Endodermal cell (in vitro differentiated cells): ENCODE data around the gene RDH8. TPM values are rescaled to one million over a fixed set of nuclear protein-coding genes. Genes with fewer than 3 reads are reported as not detected.

ENCODE experiments used
- DNase-seq: peaks from one replicate; pipeline ENCODE4 v3.0.0-alpha.2; 2017
- H3K27ac ChIP-seq: 2 replicates; pipeline ENCODE4 v1.5.1; 2013; ENCODE audit warnings: mild to moderate bottlenecking, low read depth, low read length, moderate library complexity
- H3K27me3 ChIP-seq: 2 replicates; pipeline ENCODE4 v1.6.1; 2013; ENCODE audit warnings: mild to moderate bottlenecking, low read length, moderate library complexity; ENCODE audit not compliant: insufficient read depth, control insufficient read depth, poor library complexity, severe bottlenecking
- H3K36me3 ChIP-seq: 2 replicates; pipeline ENCODE4 v1.7.0; 2013; ENCODE audit warnings: mild to moderate bottlenecking, low read length, moderate library complexity; ENCODE audit not compliant: control insufficient read depth, insufficient read depth
- H3K4me1 ChIP-seq: one replicate; pipeline ENCODE4 v1.7.0; 2013; ENCODE audit warnings: low read length; ENCODE audit not compliant: control insufficient read depth, insufficient read depth
- H3K4me3 ChIP-seq: 2 replicates; pipeline ENCODE4 v1.5.1; 2013; ENCODE audit warnings: mild to moderate bottlenecking, low read length, moderate library complexity
- H3K9ac ChIP-seq: 2 replicates; pipeline ENCODE4 v1.6.1; 2013; ENCODE audit warnings: mild to moderate bottlenecking, low read length, moderate library complexity; ENCODE audit not compliant: poor library complexity, severe bottlenecking; ENCODE audit errors: extremely low read depth
- H3K9me3 ChIP-seq: 2 replicates; pipeline ENCODE4 v1.6.1; 2013; ENCODE audit warnings: mild to moderate bottlenecking, low read length, moderate library complexity; ENCODE audit not compliant: control insufficient read depth
- H3K27ac Mint-ChIP-seq: 2 replicates; pipeline ENCODE4 v1.8.0; 2020; ENCODE audit warnings: mixed read lengths
- H3K27me3 Mint-ChIP-seq: 2 replicates; pipeline ENCODE4 v1.8.0; 2021; ENCODE audit warnings: mild to moderate bottlenecking, mixed read lengths; ENCODE audit not compliant: insufficient read depth
- H3K36me3 Mint-ChIP-seq: 2 replicates; pipeline ENCODE4 v1.8.0; 2020; ENCODE audit warnings: low read depth, mixed read lengths
- H3K4me1 Mint-ChIP-seq: 2 replicates; pipeline ENCODE4 v1.8.0; 2020; ENCODE audit warnings: mixed read lengths
- H3K4me3 Mint-ChIP-seq: 2 replicates; pipeline ENCODE4 v1.8.0; 2020; ENCODE audit warnings: mild to moderate bottlenecking, moderate library complexity, mixed read lengths
- H3K9me3 Mint-ChIP-seq: 2 replicates; pipeline ENCODE4 v1.8.0; 2020; ENCODE audit warnings: mild to moderate bottlenecking, mixed read lengths
- CTCF ChIP-seq: fragments of 200-600 bp; sonication (generic); conservative IDR thresholded peaks from 2 replicates; pipeline ENCODE4 v1.5.0; 2021; ENCODE audit warnings: antibody characterized with exemption, mild to moderate bottlenecking
- WGBS, 2 experiments: methylation state at CpG; one replicate each; pipeline versions ENCODE4 v1.1.5 to v1.1.7; 2013; ENCODE audit warnings: missing lambda C conversion rate in 2 of 2, mixed read lengths in 1 of 2; ENCODE audit not compliant: insufficient coverage in 1 of 2, insufficient read length in 1 of 2; 5-methylcytosine and 5-hydroxymethylcytosine counted together
- total RNA-seq, 2 donors: library from RNA; stranded (reverse); fragmentation: NEBNext Ultra II Directional in 1 of 2; extraction: Animal tissue kit (Norgen Biotek cat#: 25700) in 1 of 2; gene quantifications; 2 replicates in 1 of 2; 3 replicates in 1 of 2; pipeline ENCODE4 v1.2.1, GENCODE V29; 2021

The RDH8 gene
- total RNA-seq, 2 donors from 2014 or later = not detected

- Mint-ChIP-seq H3K27ac (no peak overlapping the region), H3K27me3 (peaks cover 43% of the 10 kb centered on the region)
- no peak for DNase-seq
These were observed 7.0 kb upstream of the RDH8 start for GRCh38 chr19:10006335-10006708.

GRCh38 chr19:10006752-10007323, 6.4 kb upstream of the RDH8 start:
- Mint-ChIP-seq H3K36me3 (no peaks in the 10 kb centered on the region), H3K27ac (no peak overlapping the region), H3K9me3 (no peaks in the 10 kb centered on the region), H3K27me3 (peaks cover 48% of the 10 kb centered on the region), H3K4me3 (no peak overlapping the region), H3K4me1 (peaks cover 7% of the 10 kb centered on the region)
- H3K36me3 ChIP-seq = no peaks in the 10 kb centered on the region
- no peak for TF ChIP-seq CTCF
- peaks cover 39% of the 10 kb centered on the region for H3K27me3 ChIP-seq
- H3K4me1 ChIP-seq = no peaks in the 10 kb centered on the region
- DNase-seq = no peak
- no peak overlapping the region for H3K4me3 ChIP-seq
- H3K27ac ChIP-seq = no peak overlapping the region
- H3K9me3 ChIP-seq = no peaks in the 10 kb centered on the region
- H3K9ac ChIP-seq = no peak overlapping the region

More at GRCh38 chr19:10006335-10006708, 7.0 kb upstream of the RDH8 start:
- Histone ChIP-seq H3K27me3 (peaks cover 33% of the 10 kb centered on the region), H3K9me3 (no peaks in the 10 kb centered on the region), H3K4me1 (no peaks in the 10 kb centered on the region), H3K4me3 (no peak overlapping the region), H3K27ac (no peak overlapping the region), H3K9ac (no peak overlapping the region), H3K36me3 (no peaks in the 10 kb centered on the region)
- 40 to 74% methylated on average over 1 to 7 of the region's 7 CpGs for WGBS, 2 experiments
- Mint-ChIP-seq H3K4me1 (peaks cover 7% of the 10 kb centered on the region), H3K36me3 (no peaks in the 10 kb centered on the region), H3K9me3 (no peaks in the 10 kb centered on the region), H3K4me3 (no peak overlapping the region)
- TF ChIP-seq CTCF = no peak

DNA sequence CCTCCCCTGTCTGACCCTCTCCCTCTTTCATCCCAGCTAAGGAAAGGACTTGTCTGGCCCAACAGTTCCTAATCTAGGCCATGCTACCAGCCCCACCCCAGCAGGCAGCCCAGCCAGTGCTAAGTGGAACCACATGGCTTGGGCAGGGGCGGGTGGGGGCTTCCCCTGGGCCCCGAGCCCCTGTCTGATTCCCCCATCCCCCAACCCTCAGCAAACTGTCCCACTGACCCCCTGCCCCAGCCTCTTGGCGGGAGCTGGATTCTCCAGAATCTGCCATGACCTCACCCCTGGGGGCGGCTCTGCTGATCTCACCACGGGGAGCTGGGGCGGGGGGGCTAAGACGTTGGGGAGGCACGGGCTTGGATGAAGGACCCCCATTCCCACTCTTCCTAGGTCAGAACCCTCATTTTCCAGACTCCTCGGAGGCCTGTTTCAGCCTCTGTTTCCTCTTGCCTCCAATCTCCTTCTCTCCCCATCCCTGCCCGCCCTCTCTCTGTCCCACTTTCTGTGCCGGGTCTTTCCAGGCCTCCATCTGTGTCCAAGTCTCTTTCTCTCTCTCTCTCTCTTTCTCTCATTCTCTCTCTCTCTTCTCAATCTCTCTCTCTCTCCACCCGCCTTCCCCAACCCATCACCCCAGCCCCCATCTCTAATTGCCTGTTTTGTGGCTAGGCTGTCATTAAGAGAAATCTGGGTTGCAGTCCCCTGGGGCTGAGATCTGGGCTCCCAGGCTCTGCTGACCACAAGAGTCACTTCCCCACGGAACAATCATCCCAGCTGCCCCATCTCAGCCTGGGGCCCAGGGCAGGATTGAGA, 5.7 kb upstream of the RDH8 start:
- no peak for DNase-seq
- Mint-ChIP-seq H3K9me3 (no peaks in the 10 kb centered on the region), H3K4me1 (peaks cover 7% of the 10 kb centered on the region), H3K27me3 (peaks cover 54% of the 10 kb centered on the region), H3K4me3 (no peak overlapping the region), H3K36me3 (no peaks in the 10 kb centered on the region), H3K27ac (no peak overlapping the region)
- H3K4me1 ChIP-seq = no peaks in the 10 kb centered on the region
- no peak overlapping the region for H3K27ac ChIP-seq
- no peak for TF ChIP-seq CTCF
- H3K27me3 ChIP-seq = peaks cover 46% of the 10 kb centered on the region
- no peaks in the 10 kb centered on the region for H3K36me3 ChIP-seq
- H3K9me3 ChIP-seq = no peaks in the 10 kb centered on the region
- WGBS, 2 experiments = 58 to 71% methylated on average over 3 to 13 of the region's 13 CpGs
- H3K9ac ChIP-seq = no peak overlapping the region
- no peak overlapping the region for H3K4me3 ChIP-seq
